OCI-LY1 (cell line): ENCODE data around the gene FERMT3.

Experiments used
- H2AFZ ChIP-seq: fragments of 200-600 bp; sonication (generic), shearing (Covaris generic); 2 replicates; pipeline ENCODE4 v1.6.0; 2014; ENCODE audit warnings: antibody characterized with exemption, mild to moderate bottlenecking, low read length
- H3F3A ChIP-seq: fragments of 200-600 bp; sonication (generic), shearing (Covaris generic); 2 replicates; pipeline ENCODE4 v1.6.0; 2014; ENCODE audit warnings: mild to moderate bottlenecking, antibody characterized with exemption, low read length, moderate library complexity; ENCODE audit not compliant: insufficient read depth
- H3K27ac ChIP-seq: fragments of 200-600 bp; sonication (generic); 2 replicates; pipeline ENCODE4 v1.5.1; 2014; ENCODE audit warnings: low read length, mixed run types, mild to moderate bottlenecking, low read depth; ENCODE audit not compliant: poor library complexity, severe bottlenecking
- H3K27me3 ChIP-seq: fragments of 200-600 bp; sonication (generic); 2 replicates; pipeline ENCODE4 v1.6.0; 2014; ENCODE audit warnings: antibody characterized with exemption, mild to moderate bottlenecking, low read length, moderate library complexity; ENCODE audit not compliant: insufficient read depth
- H3K36me3 ChIP-seq: fragments of 200-600 bp; sonication (generic); 2 replicates; pipeline ENCODE4 v1.6.1; 2014; ENCODE audit warnings: mild to moderate bottlenecking, antibody characterized with exemption, low read length, moderate library complexity, mixed read lengths; ENCODE audit not compliant: insufficient read depth
- H3K4me1 ChIP-seq: fragments of 200-600 bp; sonication (generic); 2 replicates; pipeline ENCODE4 v1.5.1; 2014; ENCODE audit warnings: mild to moderate bottlenecking, low read length, moderate library complexity; ENCODE audit not compliant: insufficient read depth, severe bottlenecking
- H3K4me2 ChIP-seq: fragments of 200-600 bp; sonication (generic), shearing (Covaris generic); 2 replicates; pipeline ENCODE4 v1.6.1; 2014; ENCODE audit warnings: low read length
- H3K4me3 ChIP-seq: fragments of 200-600 bp; sonication (generic); 2 replicates; pipeline ENCODE4 v1.5.1; 2014; ENCODE audit warnings: low read length, low read depth, mild to moderate bottlenecking, mixed read lengths; ENCODE audit not compliant: poor library complexity, severe bottlenecking
- H3K79me2 ChIP-seq: fragments of 200-600 bp; shearing (Covaris generic); 2 replicates; pipeline ENCODE4 v1.6.1; 2016; ENCODE audit warnings: mixed run types, low read length, mixed read lengths; ENCODE audit not compliant: insufficient read depth
- H3K9ac ChIP-seq: fragments of 200-600 bp; sonication (generic), shearing (Covaris generic); 2 replicates; pipeline ENCODE4 v1.6.1; 2014; ENCODE audit warnings: mild to moderate bottlenecking, low read length, mixed read lengths
- H3K9me2 ChIP-seq: fragments of 200-600 bp; sonication (generic), shearing (Covaris generic); 2 replicates; pipeline ENCODE4 v1.6.1; 2014; ENCODE audit warnings: low read depth, mild to moderate bottlenecking, low read length, mixed read lengths
- H3K9me3 ChIP-seq: fragments of 200-600 bp; shearing (Covaris generic); 2 replicates; pipeline ENCODE4 v1.6.1; 2014; ENCODE audit warnings: low read length, mixed read lengths
- H4K20me1 ChIP-seq: fragments of 200-600 bp; sonication (generic), shearing (Covaris generic); 2 replicates; pipeline ENCODE4 v1.6.0; 2016; ENCODE audit warnings: mild to moderate bottlenecking, low read length; ENCODE audit not compliant: insufficient read depth
- CTCF ChIP-seq: fragments of 200-600 bp; sonication (generic), shearing (Covaris generic); IDR thresholded peaks from 2 replicates; pipeline ENCODE4 v1.5.1; 2017; ENCODE audit warnings: mild to moderate bottlenecking, antibody characterized with exemption, low read length, moderate library complexity, mixed read lengths
- EZH2 ChIP-seq: fragments of 200-600 bp; sonication (generic), shearing (Covaris generic); IDR thresholded peaks from 2 replicates; pipeline ENCODE4 v1.8.0; 2017; ENCODE audit warnings: borderline replicate concordance, mixed run types, mild to moderate bottlenecking, antibody characterized with exemption, low read length, moderate library complexity, mixed read lengths

FERMT3 gene

GRCh38 chr11:64192434-64192833 is 14.1 kb upstream of the FERMT3 start:
- Histone ChIP-seq H4K20me1 (no peaks in the 10 kb centered on the region), H3K9me2 (no peaks in the 10 kb centered on the region), H3K27me3 (no peaks in the 10 kb centered on the region), H3K4me3 (no peak overlapping the region), H3K79me2 (peaks cover 13% of the 10 kb centered on the region), H3K4me2 (no peak overlapping the region), H3F3A (no peaks in the 10 kb centered on the region; the same call in 1 of the 2 replicates), H3K9me3 (no peaks in the 10 kb centered on the region), H3K27ac (no peak overlapping the region), H3K9ac (no peak overlapping the region), H3K4me1 (no peaks in the 10 kb centered on the region), H3K36me3 (peaks cover 79% of the 10 kb centered on the region), H2AFZ (no peak overlapping the region)
- TF ChIP-seq CTCF: no peak
- TF ChIP-seq EZH2: no peak

- no peaks in the 10 kb centered on the region; the same call in 1 of the 2 replicates for H3F3A ChIP-seq
- no peaks in the 10 kb centered on the region for H3K27me3 ChIP-seq
- no peaks in the 10 kb centered on the region for H3K9me3 ChIP-seq
- no peak overlapping the region for H3K4me3 ChIP-seq
- no peaks in the 10 kb centered on the region for H3K9me2 ChIP-seq
- peaks cover 94% of the 10 kb centered on the region for H3K36me3 ChIP-seq
- H2AFZ ChIP-seq: no peak overlapping the region
- no peaks in the 10 kb centered on the region for H3K4me1 ChIP-seq
- H4K20me1 ChIP-seq: no peaks in the 10 kb centered on the region
- H3K9ac ChIP-seq: no peak overlapping the region
- no peak overlapping the region for H3K27ac ChIP-seq
- H3K79me2 ChIP-seq: peaks cover 13% of the 10 kb centered on the region; the same call in 1 of the 2 replicates
- H3K4me2 ChIP-seq: no peak overlapping the region
- TF ChIP-seq EZH2: no peak
- no peak for TF ChIP-seq CTCF
Observed at GRCh38 chr11:64196626-64197025, 9.9 kb upstream of the FERMT3 start.

GRCh38 chr11:64198511-64198910 is 8.0 kb upstream of the FERMT3 start:
- no peaks in the 10 kb centered on the region for H3K9me2 ChIP-seq
- no peaks in the 10 kb centered on the region for H3K79me2 ChIP-seq
- no peak overlapping the region for H3K27ac ChIP-seq
- no peak overlapping the region for H3K4me2 ChIP-seq
- H3K4me1 ChIP-seq: no peaks in the 10 kb centered on the region
- H3K9ac ChIP-seq: no peak overlapping the region
- peaks cover 98% of the 10 kb centered on the region for H3K36me3 ChIP-seq
- H3K27me3 ChIP-seq: no peaks in the 10 kb centered on the region
- H2AFZ ChIP-seq: no peak overlapping the region
- H3K4me3 ChIP-seq: no peak overlapping the region
- no peaks in the 10 kb centered on the region; the same call in 1 of the 2 replicates for H3F3A ChIP-seq
- TF ChIP-seq CTCF: no peak
- no peak for TF ChIP-seq EZH2
- no peaks in the 10 kb centered on the region for H4K20me1 ChIP-seq
- no peaks in the 10 kb centered on the region for H3K9me3 ChIP-seq
